BE2C (cell line): ENCODE measurements around the gene BEND4.

ENCODE experiments used
- DNase-seq: peaks from one replicate; pipeline ENCODE4 v3.0.0-alpha.2; 2020
- H3K27me3 ChIP-seq: fragments of 250-450 bp; sonication (Bioruptor Pico); 2 replicates; pipeline ENCODE4 v1.5.1; 2020; ENCODE audit warnings: mild to moderate bottlenecking
- H3K36me3 ChIP-seq: fragments of 250-450 bp; sonication (Bioruptor Pico); 2 replicates; pipeline ENCODE4 v1.5.1; 2020; ENCODE audit warnings: mild to moderate bottlenecking
- H3K4me1 ChIP-seq: fragments of 250-450 bp; sonication (Bioruptor Pico); 2 replicates; pipeline ENCODE4 v1.5.1; 2020
- H3K4me3 ChIP-seq: 2 replicates; pipeline ENCODE4 v1.5.1; 2011; ENCODE audit warnings: low read depth, low read length
- H3K9me3 ChIP-seq: fragments of 250-450 bp; sonication (Bioruptor Pico); 2 replicates; pipeline ENCODE4 v1.5.1; 2020
- CTCF ChIP-seq: IDR thresholded peaks from 2 replicates; pipeline ENCODE4 v1.5.1; 2012; ENCODE audit warnings: mild to moderate bottlenecking, low read depth, low read length

BEND4 gene

GRCh38 chr4:42144028-42144427, 8.4 kb downstream of the BEND4 start:
- H3K4me1 ChIP-seq, result no peaks in the 10 kb centered on the region
- DNase-seq, result no peak
- no peaks in the 10 kb centered on the region for H3K27me3 ChIP-seq
- H3K36me3 ChIP-seq, result peaks cover 51% of the 10 kb centered on the region
- H3K4me3 ChIP-seq, result no peak overlapping the region
- TF ChIP-seq CTCF, result no peak
- no peaks in the 10 kb centered on the region for H3K9me3 ChIP-seq

- Histone ChIP-seq H3K27me3 (no peaks in the 10 kb centered on the region), H3K4me1 (no peaks in the 10 kb centered on the region), H3K36me3 (peaks cover 64% of the 10 kb centered on the region), H3K9me3 (no peaks in the 10 kb centered on the region), H3K4me3 (no peak overlapping the region)
- DNase-seq, result no peak
- TF ChIP-seq CTCF, result no peak
Observed at GRCh38 chr4:42142591-42142990, 9.9 kb downstream of the BEND4 start.

DNA sequence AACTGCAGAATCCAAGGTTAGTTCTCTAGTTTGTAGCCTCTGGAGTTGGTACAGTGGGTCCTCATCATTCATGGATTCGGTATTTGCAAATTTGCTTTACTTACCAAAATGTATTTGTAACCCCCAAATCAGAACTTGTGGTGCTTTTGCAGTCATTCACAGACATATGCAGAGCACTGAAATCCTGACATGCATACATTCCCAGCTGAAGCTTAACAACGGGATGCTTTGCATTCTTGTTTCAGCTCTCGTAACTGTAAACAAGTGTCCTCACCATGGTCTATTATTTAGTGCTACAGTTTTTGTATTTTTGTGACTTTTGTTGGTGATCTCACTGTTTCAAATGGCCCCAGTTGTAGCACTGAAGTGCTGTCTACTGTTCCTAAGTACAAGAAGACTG, 16.1 kb downstream of the BEND4 start:
- H3K27me3 ChIP-seq, result no peaks in the 10 kb centered on the region
- H3K4me1 ChIP-seq, result no peaks in the 10 kb centered on the region
- no peaks in the 10 kb centered on the region for H3K9me3 ChIP-seq
- no peak overlapping the region for H3K4me3 ChIP-seq
- H3K36me3 ChIP-seq, result peaks cover 40% of the 10 kb centered on the region
- no peak for DNase-seq
- TF ChIP-seq CTCF, result no peak

DNA sequence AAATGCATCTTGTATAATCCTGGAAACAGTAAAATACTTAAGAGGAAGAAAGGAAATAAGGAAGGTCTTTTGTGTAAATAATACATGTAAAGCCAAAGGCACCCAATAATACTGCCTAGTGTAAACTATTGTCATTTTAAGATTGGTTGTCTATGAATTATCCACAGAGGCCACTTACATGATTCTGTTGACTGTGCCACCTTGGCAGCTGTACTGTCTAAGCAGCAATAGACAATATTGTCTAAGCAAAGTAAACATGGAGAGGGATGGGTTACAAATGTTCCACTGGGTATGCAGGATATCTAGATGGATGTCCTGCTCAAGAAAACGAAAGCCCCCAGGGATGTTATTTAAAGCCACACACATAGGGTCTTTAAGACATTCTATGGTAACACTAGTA, 19.4 kb downstream of the BEND4 start:
- Histone ChIP-seq H3K4me1 (no peaks in the 10 kb centered on the region), H3K27me3 (no peaks in the 10 kb centered on the region), H3K4me3 (no peak overlapping the region), H3K36me3 (peaks cover 10% of the 10 kb centered on the region), H3K9me3 (no peaks in the 10 kb centered on the region)
- TF ChIP-seq CTCF, result no peak
- no peak for DNase-seq

DNA sequence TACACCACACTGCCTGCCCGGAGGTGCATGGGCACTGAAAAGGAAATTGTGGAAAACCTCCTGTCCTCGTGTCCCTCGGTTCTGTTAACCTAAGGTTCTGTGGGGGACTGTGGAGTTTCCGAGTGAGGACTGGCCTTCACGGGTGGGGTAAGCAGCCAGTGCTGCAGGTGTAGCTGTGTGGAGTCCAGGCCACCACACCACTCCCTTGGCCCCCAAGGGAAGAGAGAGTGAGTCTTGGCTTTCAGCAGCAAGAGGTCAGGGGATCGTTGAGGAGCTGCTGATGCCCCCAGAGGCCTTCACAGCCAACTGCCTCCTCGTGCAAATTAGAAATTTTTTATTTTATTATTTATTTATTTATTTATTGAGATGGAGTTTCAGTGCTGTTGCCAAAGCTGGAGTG, 20.4 kb downstream of the BEND4 start:
- H3K9me3 ChIP-seq, result no peaks in the 10 kb centered on the region
- no peak for TF ChIP-seq CTCF
- no peaks in the 10 kb centered on the region for H3K4me1 ChIP-seq
- no peak for DNase-seq
- H3K4me3 ChIP-seq, result no peak overlapping the region
- peaks cover under 1% of the 10 kb centered on the region; the same call in 1 of the 2 replicates for H3K36me3 ChIP-seq
- no peaks in the 10 kb centered on the region for H3K27me3 ChIP-seq

DNA sequence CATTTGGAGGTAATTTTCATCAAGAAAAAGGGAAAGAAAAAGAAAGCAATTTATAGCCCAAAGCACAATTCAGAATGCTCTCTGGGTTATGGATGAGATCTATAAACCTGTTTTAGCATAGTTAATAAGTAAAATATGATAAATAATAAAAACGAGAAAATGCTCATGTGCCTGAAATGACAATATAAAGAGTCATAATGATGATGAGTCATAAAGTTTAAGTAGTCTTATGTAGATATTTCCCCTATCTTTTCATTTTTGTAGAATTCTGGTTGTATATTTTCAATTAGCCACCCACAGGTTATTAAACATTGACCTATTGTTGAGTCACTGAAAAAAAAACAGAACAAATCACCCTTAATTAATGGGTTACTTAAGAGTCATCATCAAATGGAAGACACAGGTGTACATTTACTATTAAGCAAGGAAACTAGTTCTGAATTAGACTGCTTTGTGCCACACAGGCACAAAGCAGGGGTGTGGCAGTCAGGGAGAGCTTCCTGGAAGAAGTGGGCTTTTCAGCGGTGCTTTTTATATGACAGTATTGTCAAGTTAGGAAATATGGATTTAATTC, 29.3 kb downstream of the BEND4 start:
- no peaks in the 10 kb centered on the region for H3K27me3 ChIP-seq
- no peaks in the 10 kb centered on the region for H3K9me3 ChIP-seq
- H3K4me3 ChIP-seq, result no peak overlapping the region
- H3K36me3 ChIP-seq, result peaks cover 55% of the 10 kb centered on the region
- no peak for TF ChIP-seq CTCF
- no peak for DNase-seq
- H3K4me1 ChIP-seq, result no peaks in the 10 kb centered on the region
